Naive thymus-derived CD4-positive, alpha-beta T cell (primary cell): ENCODE results near the gene TMEM209. TPM values are rescaled to one million over a fixed set of nuclear protein-coding genes. Genes with fewer than 3 reads are reported as not detected.
"Not testable (repeated sequence)": the region's sequence is repeated elsewhere in the genome, so short reads cannot be mapped to it uniquely, and the experiment has no call there.

Experiments used
- ATAC-seq: fragments of 150-1000 bp; cut with Tn5 transposase; 2 replicates; pipeline ENCODE4 v1.10.0; 2021; ENCODE audit warnings: mild to moderate bottlenecking, moderate library complexity
- CTCF ChIA-PET: fragments of 350-600 bp; sonication (Branson Sonifier 250); formaldehyde crosslinking; loops from one replicate; lab custom pipeline; 2021; ENCODE audit warnings: antibody characterized with exemption; lab: Charles Lee
- POLR2A ChIA-PET: fragments of 350-600 bp; sonication (Branson Sonifier 250); formaldehyde crosslinking; loops from one replicate; lab custom pipeline; 2021; ENCODE audit warnings: antibody characterized with exemption, inconsistent platforms; lab: Charles Lee
- DNase-seq, 9 donors: peaks; one replicate each; pipeline versions ENCODE4 v3.0.0 to v3.0.0-alpha.2; 2020 to 2022; ENCODE audit warnings: mixed read lengths in 1 of 9
- H3K27ac ChIP-seq: one replicate; pipeline ENCODE4 v1.7.0; 2013; ENCODE audit warnings: mild to moderate bottlenecking, low read depth, low read length, moderate library complexity
- H3K27me3 ChIP-seq, 2 donors: one replicate each; pipeline ENCODE4 v1.7.0; 2013; ENCODE audit warnings: low read length in 2 of 2, mild to moderate bottlenecking in 2 of 2, moderate library complexity in 2 of 2; ENCODE audit not compliant: control insufficient read depth in 2 of 2, insufficient read depth in 2 of 2
- H3K36me3 ChIP-seq, 3 experiments: 1 replicate in 2 of 3; 2 replicates in 1 of 3; pipeline ENCODE4 v1.7.0; 2013; ENCODE audit warnings: low read length in 3 of 3, mild to moderate bottlenecking in 3 of 3, moderate library complexity in 1 of 3; ENCODE audit not compliant: insufficient read depth in 3 of 3, control insufficient read depth in 2 of 3
- H3K4me1 ChIP-seq, 2 donors: one replicate each; pipeline ENCODE4 v1.7.0; 2013; ENCODE audit warnings: low read length in 2 of 2, mild to moderate bottlenecking in 2 of 2, moderate library complexity in 1 of 2; ENCODE audit not compliant: control insufficient read depth in 2 of 2, insufficient read depth in 2 of 2
- H3K4me3 ChIP-seq: 2 replicates; pipeline ENCODE4 v1.7.0; 2013; ENCODE audit warnings: mild to moderate bottlenecking, low read length
- H3K9me3 ChIP-seq, 3 experiments: 1 replicate in 2 of 3; 2 replicates in 1 of 3; pipeline ENCODE4 v1.7.0; 2013; ENCODE audit warnings: low read length in 3 of 3; ENCODE audit not compliant: control insufficient read depth in 2 of 3
- H3K27ac Mint-ChIP-seq, 9 donors: one replicate each; pipeline ENCODE4 v1.8.0; 2020 to 2022; ENCODE audit warnings: mixed read lengths in 9 of 9, mild to moderate bottlenecking in 8 of 9, moderate library complexity in 5 of 9, inconsistent platforms in 2 of 9
- H3K27me3 Mint-ChIP-seq, 5 donors: one replicate each; pipeline ENCODE4 v1.8.0; 2021 to 2022; ENCODE audit warnings: mixed read lengths in 5 of 5, mild to moderate bottlenecking in 1 of 5
- H3K36me3 Mint-ChIP-seq, 5 donors: one replicate each; pipeline ENCODE4 v1.8.0; 2020 to 2022; ENCODE audit warnings: mixed read lengths in 5 of 5, mild to moderate bottlenecking in 3 of 5, inconsistent platforms in 1 of 5
- H3K4me1 Mint-ChIP-seq, 7 donors: one replicate each; pipeline ENCODE4 v1.8.0; 2020 to 2022; ENCODE audit warnings: mixed read lengths in 7 of 7, mild to moderate bottlenecking in 3 of 7, inconsistent platforms in 1 of 7
- H3K4me3 Mint-ChIP-seq, 10 donors: one replicate each; pipeline ENCODE4 v1.8.0; 2020 to 2022; ENCODE audit warnings: mild to moderate bottlenecking in 10 of 10, mixed read lengths in 10 of 10, moderate library complexity in 6 of 10, inconsistent platforms in 2 of 10
- H3K9me3 Mint-ChIP-seq, 11 donors: one replicate each; pipeline ENCODE4 v1.8.0; 2020 to 2022; ENCODE audit warnings: mixed read lengths in 11 of 11, mild to moderate bottlenecking in 4 of 11, inconsistent platforms in 1 of 11, moderate library complexity in 1 of 11
- intact Hi-C, 2 donors: fragments of 100-400 bp; cut with micrococcal nuclease; formaldehyde crosslinking; loops; one replicate each; pipeline ENCODE4 v1.15.1; 2023
- polyA plus RNA-seq, 2 donors: library from polyadenylated mRNA; unstranded; fragments of 300-500 nt; fragmentation: Illumina TruSeq; gene quantifications; one replicate each; pipeline ENCODE4 v1.2.3, GENCODE V29; 2021
- total RNA-seq, 6 experiments: library from RNA in 5 of 6; stranded (reverse) in 5 of 6; gene quantifications; 1 replicate in 5 of 6; 2 replicates in 1 of 6; pipeline ENCODE4 v1.2.3 and lab custom pipeline; 2021 to 2026

TMEM209 gene
- total and polyA plus RNA-seq, 7 experiments from 2014 or later, result 18.8 to 53.9 (median 35.6) TPM

GRCh38 chr7:130242198-130243014, 37.2 kb upstream of the TMEM209 start:
- no peaks in the 10 kb centered on the region for H3K36me3 ChIP-seq
- ChIA-PET CTCF (interaction anchor here (0.6 to 4.9 kb wide), 8 partner anchors 10 to 591 kb away, joined by 3 to 31 read pairs (median 3); no protein-coding TSS in a partner anchor), POLR2A (no interaction called here)
- Mint-ChIP-seq H3K27me3 (peaks cover 0 to 11% (median 0%) of the 10 kb centered on the region in 5 donors), H3K4me3 (peak overlapping the region in 1 of 10 donors; percentile 66), H3K27ac (peak overlapping the region in 1 of 9 donors; percentile 68), H3K36me3 (no peaks in the 10 kb centered on the region), H3K9me3 (peaks cover 0 to 9% (median 1%) of the 10 kb centered on the region in 11 donors), H3K4me1 (peaks cover 0 to 12% (median 8%) of the 10 kb centered on the region in 7 donors)
- intact Hi-C loops, result loop anchor here (1.0 to 5.0 kb wide), 11 partner anchors 170 to 590 kb away; no protein-coding TSS in a partner anchor
- DNase-seq (peak; percentile 35 to 67 (median 47)), ATAC-seq (peak; percentile 77)
- no peaks in the 10 kb centered on the region for H3K27me3 ChIP-seq
- H3K9me3 ChIP-seq, result no peaks in the 10 kb centered on the region
- no peaks in the 10 kb centered on the region for H3K4me1 ChIP-seq
- H3K27ac ChIP-seq, result no peak overlapping the region
- H3K4me3 ChIP-seq, result no peak overlapping the region

- Mint-ChIP-seq H3K9me3 (peaks cover 0 to 3% (median 0%) of the 10 kb centered on the region in 11 donors), H3K4me1 (peaks cover 0 to 12% (median 8%) of the 10 kb centered on the region in 7 donors), H3K27ac (no peak overlapping the region), H3K36me3 (no peaks in the 10 kb centered on the region), H3K4me3 (no peak overlapping the region), H3K27me3 (peaks cover 0 to 20% (median 5%) of the 10 kb centered on the region in 5 donors)
- no peak for ATAC-seq
- ChIA-PET POLR2A (no interaction called here), CTCF (interaction anchor here (0.7 kb wide), 2 partner anchors 478 to 518 kb away, joined by 3 read pairs; no protein-coding TSS in a partner anchor)
- Histone ChIP-seq H3K27me3 (no peaks in the 10 kb centered on the region), H3K36me3 (no peaks in the 10 kb centered on the region), H3K4me3 (no peak overlapping the region), H3K4me1 (no peaks in the 10 kb centered on the region), H3K9me3 (no peaks in the 10 kb centered on the region), H3K27ac (no peak overlapping the region)
- no peak for DNase-seq
- intact Hi-C loops, result loop anchor here in 1 of 2 donors (5.0 kb wide), 2 partner anchors 247 to 457 kb away; no protein-coding TSS in a partner anchor
Measured at GRCh38 chr7:130240240-130240639, 35.0 kb upstream of the TMEM209 start.

GRCh38 chr7:130236361-130236760, 31.2 kb upstream of the TMEM209 start:
- CTCF ChIA-PET, DNase-seq, H3K4me3 Mint-ChIP-seq, H3K36me3 Mint-ChIP-seq, H3K36me3 ChIP-seq, H3K9me3 ChIP-seq, H3K4me1 Mint-ChIP-seq, H3K27ac ChIP-seq, ATAC-seq, intact Hi-C loops, POLR2A ChIA-PET, H3K27me3 ChIP-seq, H3K4me3 ChIP-seq, H3K4me1 ChIP-seq, H3K9me3 Mint-ChIP-seq, H3K27ac Mint-ChIP-seq: not testable (repeated sequence)
- peaks cover 0 to 19% (median 5%) of the 10 kb centered on the region in 5 donors for H3K27me3 Mint-ChIP-seq

GRCh38 chr7:130234078-130234477, 28.9 kb upstream of the TMEM209 start:
- CTCF ChIA-PET, result no interaction called here
- H3K36me3 ChIP-seq, result no peaks in the 10 kb centered on the region
- no peaks in the 10 kb centered on the region for H3K27me3 ChIP-seq
- Mint-ChIP-seq H3K4me3 (no peak overlapping the region), H3K9me3 (no peaks in the 10 kb centered on the region), H3K27ac (no peak overlapping the region), H3K27me3 (peaks cover 0 to 17% (median 11%) of the 10 kb centered on the region in 5 donors), H3K36me3 (no peaks in the 10 kb centered on the region), H3K4me1 (no peaks in the 10 kb centered on the region)
- H3K9me3 ChIP-seq, result no peaks in the 10 kb centered on the region
- no peak overlapping the region for H3K4me3 ChIP-seq
- ATAC-seq (no peak), DNase-seq (no peak)
- no peaks in the 10 kb centered on the region for H3K4me1 ChIP-seq
- POLR2A ChIA-PET, result no interaction called here
- intact Hi-C loops, result no loop called here
- H3K27ac ChIP-seq, result no peak overlapping the region

- intact Hi-C loops, result no loop called here
- no peaks in the 10 kb centered on the region for H3K9me3 Mint-ChIP-seq
Measured at GRCh38 chr7:130232209-130232608, 27.0 kb upstream of the TMEM209 start.

GRCh38 chr7:130231792-130232191, 26.6 kb upstream of the TMEM209 start:
- Mint-ChIP-seq H3K4me1 (no peaks in the 10 kb centered on the region), H3K27ac (no peak overlapping the region), H3K9me3 (no peaks in the 10 kb centered on the region), H3K4me3 (no peak overlapping the region), H3K36me3 (no peaks in the 10 kb centered on the region), H3K27me3 (peaks cover 0 to 11% (median 8%) of the 10 kb centered on the region in 5 donors)
- DNase-seq (no peak), ATAC-seq (no peak)
- POLR2A ChIA-PET, result no interaction called here
- Histone ChIP-seq H3K27ac (no peak overlapping the region), H3K4me3 (no peak overlapping the region), H3K36me3 (no peaks in the 10 kb centered on the region), H3K9me3 (no peaks in the 10 kb centered on the region), H3K4me1 (no peaks in the 10 kb centered on the region), H3K27me3 (no peaks in the 10 kb centered on the region)
- intact Hi-C loops, result no loop called here
- CTCF ChIA-PET, result interaction anchor here (0.6 kb wide), 1 partner anchor 520 kb away, joined by 3 read pairs; no protein-coding TSS in a partner anchor

More at GRCh38 chr7:130232209-130232608, 27.0 kb upstream of the TMEM209 start:
- no peak overlapping the region for H3K4me3 Mint-ChIP-seq
- H3K9me3 ChIP-seq, result no peaks in the 10 kb centered on the region
- no peak overlapping the region for H3K27ac Mint-ChIP-seq
- no peaks in the 10 kb centered on the region for H3K4me1 Mint-ChIP-seq
- ChIA-PET CTCF (interaction anchor here (0.6 kb wide), 1 partner anchor 519 kb away, joined by 3 read pairs; no protein-coding TSS in a partner anchor), POLR2A (no interaction called here)
- H3K36me3 ChIP-seq, result no peaks in the 10 kb centered on the region
- H3K27ac ChIP-seq, result no peak overlapping the region
- DNase-seq, result no peak
- no peak overlapping the region for H3K4me3 ChIP-seq
- H3K4me1 ChIP-seq, result no peaks in the 10 kb centered on the region
- H3K27me3 ChIP-seq, result no peaks in the 10 kb centered on the region
- ATAC-seq, result no peak
- peaks cover 0 to 12% (median 11%) of the 10 kb centered on the region in 5 donors for H3K27me3 Mint-ChIP-seq
- no peaks in the 10 kb centered on the region for H3K36me3 Mint-ChIP-seq
